HG02623 (cell line): Measurements from ENCODE around the gene EVI5.
"Not testable (repeated sequence)": the region's sequence is repeated elsewhere in the genome, so short reads cannot be mapped to it uniquely, and the experiment has no call there.

Experiments used
- ATAC-seq: cut with Tn5 transposase; IDR thresholded peaks from one replicate; pipeline ENCODE4 v1.9.1; 2021; ENCODE audit warnings: moderate library complexity; ENCODE audit not compliant: unreplicated experiment

EVI5 gene

GRCh38 chr1:92583821-92584760, 200.8 kb downstream of the EVI5 start:
- ATAC-seq: peak; percentile 67

- ATAC-seq: no peak
These were observed 207.5 kb downstream of the EVI5 start for GRCh38 chr1:92577261-92577895.

DNA sequence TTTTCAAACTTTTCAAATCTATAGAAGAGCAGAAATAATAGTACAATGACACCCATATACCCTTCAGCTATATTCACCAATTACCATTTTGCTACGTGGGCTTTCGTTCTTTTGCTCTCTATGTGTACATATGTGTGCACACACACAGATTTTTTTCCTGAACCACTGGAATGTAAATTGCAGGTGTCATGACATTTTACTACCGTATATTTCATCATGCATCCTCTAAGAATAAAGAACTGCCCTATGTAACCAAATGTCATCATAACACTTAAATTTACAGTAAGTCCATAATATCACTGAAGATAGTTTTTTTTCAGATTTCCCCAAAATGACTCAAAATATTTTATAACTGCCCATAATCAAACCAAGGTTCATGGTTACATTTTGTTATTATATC, 209.8 kb downstream of the EVI5 start:
- ATAC-seq: no peak

DNA sequence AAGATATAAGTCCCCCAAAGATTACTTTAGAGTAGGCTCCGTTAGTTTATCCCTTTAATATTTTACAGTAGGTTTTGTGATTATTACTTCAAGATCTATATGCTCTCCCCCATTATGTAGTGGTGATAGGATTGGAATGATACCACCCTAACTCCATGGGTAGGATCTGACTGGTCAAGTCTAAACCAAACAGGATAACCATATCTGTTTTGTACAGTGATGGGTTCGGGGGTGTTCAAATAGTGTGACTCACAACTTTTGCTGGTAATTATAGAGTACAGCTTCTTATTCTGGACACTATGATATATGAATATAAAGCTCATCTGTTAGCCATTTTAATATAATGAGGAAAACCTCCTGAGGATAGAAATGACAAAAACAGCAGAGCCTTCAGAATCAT, 212.4 kb downstream of the EVI5 start:
- no peak for ATAC-seq

DNA sequence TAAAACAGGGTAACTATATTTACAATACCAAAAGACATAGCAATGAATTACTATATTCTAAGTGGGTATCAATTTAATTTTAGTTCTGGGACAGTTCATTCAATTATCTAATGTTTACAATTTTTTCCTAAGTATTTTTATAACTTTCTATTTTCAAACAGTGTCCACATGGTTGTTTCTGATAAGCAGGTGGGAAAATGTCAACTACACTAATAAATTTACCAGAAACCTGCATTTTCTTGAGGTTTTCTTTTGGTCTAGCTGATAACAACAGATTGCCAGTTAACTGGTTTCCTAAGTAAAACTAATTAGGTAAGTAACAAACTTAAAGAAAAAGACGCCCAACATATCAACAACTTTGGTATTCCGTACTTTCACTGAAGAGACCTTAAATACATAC, 213.3 kb downstream of the EVI5 start:
- no peak for ATAC-seq

DNA sequence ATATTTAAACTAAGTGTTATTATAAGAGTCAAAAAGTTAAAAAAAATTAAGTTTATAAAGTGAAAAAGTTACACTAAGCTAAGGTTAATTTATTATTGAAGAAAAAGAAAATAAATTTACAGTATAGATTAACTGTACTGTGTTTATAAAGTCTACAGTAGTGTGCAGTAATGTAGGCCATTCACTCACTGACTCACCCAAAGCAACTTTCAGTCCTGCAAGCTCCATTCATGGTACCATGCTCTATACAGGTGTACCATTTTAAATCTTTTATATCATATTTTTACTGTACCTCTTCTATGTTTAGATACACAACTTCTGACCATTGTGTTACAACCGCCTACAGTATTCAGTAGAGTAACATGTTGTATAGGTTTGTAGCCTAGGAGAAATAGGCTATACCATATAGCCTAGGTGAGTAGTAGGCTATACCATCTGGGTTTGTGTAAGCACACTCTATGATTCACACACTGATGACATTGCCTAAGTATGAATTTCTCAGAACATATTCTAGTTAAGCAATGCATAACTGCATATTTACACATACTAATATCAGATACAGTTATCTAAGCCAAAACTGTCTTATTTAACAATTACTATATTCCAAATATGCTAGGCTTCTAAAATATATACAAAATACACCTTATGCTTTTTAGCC, 217.6 kb downstream of the EVI5 start:
- no peak for ATAC-seq

GRCh38 chr1:92563457-92564216, 221.3 kb downstream of the EVI5 start:
- ATAC-seq: peak; percentile 85

DNA sequence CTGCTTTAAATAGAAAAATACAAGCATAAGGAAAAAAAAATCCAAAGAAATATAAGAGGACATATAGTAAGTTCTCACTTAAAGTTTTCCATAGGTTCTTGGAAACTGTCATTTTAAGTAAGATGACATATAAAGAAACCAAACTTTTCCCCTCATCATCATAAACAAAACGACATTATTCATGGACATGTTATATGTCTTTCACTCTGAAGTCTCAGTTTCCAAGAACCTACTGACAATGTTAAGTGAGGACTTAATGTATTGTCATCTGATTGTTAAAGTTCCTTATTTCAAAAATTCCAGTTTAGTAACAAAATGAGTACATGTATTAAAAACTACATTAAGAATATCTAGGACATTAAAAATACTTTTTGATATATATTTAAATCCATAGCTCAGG, 228.6 kb downstream of the EVI5 start:
- ATAC-seq: no peak

- no peak for ATAC-seq
These were observed 230.7 kb downstream of the EVI5 start for GRCh38 chr1:92554216-92554615.

DNA sequence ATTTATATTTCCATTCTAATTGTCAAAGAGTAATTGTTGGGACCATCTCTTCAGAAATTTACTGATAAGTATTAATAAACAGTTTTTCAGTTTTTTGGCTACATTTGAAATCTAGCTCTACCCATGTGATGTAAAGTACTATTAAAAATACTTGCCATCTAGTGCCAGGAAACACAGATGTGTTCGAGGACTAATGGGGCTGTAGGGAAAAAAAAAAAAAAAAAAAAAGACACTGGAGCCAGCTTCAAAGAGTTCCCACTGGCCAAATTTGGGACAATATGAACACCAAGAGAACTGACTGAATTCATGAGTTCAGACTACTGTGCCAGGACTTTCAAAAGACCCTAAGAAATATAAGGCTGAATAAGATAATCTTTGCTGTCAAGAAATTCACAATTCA, 233.0 kb downstream of the EVI5 start:
- no peak for ATAC-seq

GRCh38 chr1:92544756-92545165, 240.1 kb downstream of the EVI5 start:
- ATAC-seq: no peak

GRCh38 chr1:92543131-92544055, 241.5 kb downstream of the EVI5 start:
- no peak for ATAC-seq

- peak; percentile 66 for ATAC-seq
These were observed 246.4 kb downstream of the EVI5 start for GRCh38 chr1:92538413-92539061.

GRCh38 chr1:92538048-92538412, 246.9 kb downstream of the EVI5 start:
- peak; percentile 47 for ATAC-seq

- ATAC-seq: peak; percentile 57
These were observed 247.7 kb downstream of the EVI5 start for GRCh38 chr1:92536980-92537884.

GRCh38 chr1:92536211-92536979, 248.5 kb downstream of the EVI5 start:
- no peak for ATAC-seq

DNA sequence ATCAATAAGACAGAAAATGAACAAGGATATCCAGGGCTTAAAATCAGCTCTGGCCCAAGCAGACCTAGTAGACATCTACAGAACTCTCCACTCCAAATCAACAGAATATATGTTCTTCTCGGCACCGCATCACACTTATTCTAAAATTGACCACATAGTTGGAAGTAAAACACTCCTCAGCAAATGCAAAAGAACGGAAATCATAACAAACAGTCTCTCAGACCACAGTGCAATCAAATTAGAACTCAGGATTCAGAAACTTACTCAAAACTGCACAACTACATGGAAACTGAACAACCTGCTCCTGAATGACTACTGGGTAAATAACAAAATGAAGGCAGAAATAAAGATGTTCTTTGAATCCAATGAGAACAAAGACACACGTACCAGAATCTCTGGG, 252.5 kb downstream of the EVI5 start:
- not testable (repeated sequence) for ATAC-seq

DNA sequence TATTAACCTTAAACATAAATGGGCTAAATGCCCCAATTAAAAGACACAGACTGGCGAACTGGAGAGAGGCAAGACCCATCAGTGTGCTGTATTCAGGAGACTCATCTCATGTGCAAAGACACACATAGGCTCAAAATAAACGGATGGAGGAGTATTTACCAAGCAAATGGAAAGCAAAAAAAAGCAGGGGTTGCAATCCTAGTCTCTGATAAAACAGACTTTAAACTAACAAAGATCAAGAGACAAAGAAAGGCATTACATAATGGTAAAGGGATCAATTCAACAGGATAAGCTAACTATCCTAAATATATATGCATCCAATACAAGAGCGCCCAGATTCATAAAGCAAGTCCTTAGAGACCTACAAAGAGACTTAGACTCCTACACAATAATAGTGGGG, 253.0 kb downstream of the EVI5 start:
- ATAC-seq: not testable (repeated sequence)
